ENCODE results near the gene CDK8.

GRCh38 chr13:26342898-26343297 is 89.0 kb downstream of the CDK8 start:
- TF ChIP-seq CTCF (conservative IDR thresholded peaks at IDR 0.05; ENCODE audit: low read depth, low read length) = no peak
- no peak for TF ChIP-seq EZH2 (IDR thresholded peaks at IDR 0.05; ENCODE audit: low read length, unreplicated experiment)
- TF ChIP-seq EZH2phosphoT487 (IDR thresholded peaks at IDR 0.05; ENCODE audit: borderline replicate concordance, low read length) = no peak

Data from PC-3 (cell line).